HG02763 (cell line): ENCODE data around the gene LRRC4C.
"Not testable (repeated sequence)": the region's sequence is repeated elsewhere in the genome, so short reads cannot be mapped to it uniquely, and the experiment has no call there.

Source experiments
- ATAC-seq: cut with Tn5 transposase; IDR thresholded peaks from one replicate; pipeline ENCODE4 v1.9.1; 2021; ENCODE audit warnings: mild to moderate bottlenecking, moderate library complexity; ENCODE audit not compliant: unreplicated experiment

LRRC4C gene

DNA sequence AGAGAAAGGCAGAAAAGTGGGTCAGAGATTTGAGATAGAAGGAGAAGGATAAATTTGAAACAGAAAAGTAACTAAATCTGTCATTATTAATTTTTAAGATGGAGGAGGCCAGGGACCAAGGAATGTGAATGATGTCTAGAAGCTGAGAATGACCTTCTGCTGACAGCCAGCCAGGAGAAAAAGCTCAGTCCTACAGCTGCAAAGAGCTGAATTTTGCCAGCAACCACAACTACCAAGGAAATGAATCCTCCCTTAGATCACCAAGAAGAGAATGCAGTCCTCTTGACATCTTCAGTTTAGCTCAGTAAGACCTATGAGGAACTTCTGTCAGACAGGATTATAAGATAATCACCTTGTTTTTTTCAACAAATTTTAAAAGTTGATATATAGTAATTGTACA lies 538.2 kb downstream of the LRRC4C start:
- ATAC-seq = no peak

DNA sequence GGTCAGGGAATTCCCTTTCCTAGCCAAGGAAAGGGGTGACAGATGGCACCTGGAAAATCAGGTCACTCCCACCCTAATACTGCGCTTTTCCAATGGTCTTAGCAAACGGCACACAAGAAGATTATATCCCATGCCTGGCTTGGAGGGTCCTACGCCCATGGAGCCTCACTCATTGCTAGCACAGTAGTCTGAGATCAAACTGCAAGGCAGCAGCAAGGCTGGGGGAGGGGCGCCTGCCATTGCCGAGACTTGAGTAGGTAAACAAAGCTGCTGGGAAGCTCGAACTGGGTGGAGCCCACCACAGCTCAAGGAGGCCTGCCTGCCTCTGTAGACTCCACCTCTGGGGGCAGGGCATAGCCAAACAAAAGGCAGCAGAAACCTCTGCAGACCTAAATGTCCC lies 548.7 kb downstream of the LRRC4C start:
- not testable (repeated sequence) for ATAC-seq

DNA sequence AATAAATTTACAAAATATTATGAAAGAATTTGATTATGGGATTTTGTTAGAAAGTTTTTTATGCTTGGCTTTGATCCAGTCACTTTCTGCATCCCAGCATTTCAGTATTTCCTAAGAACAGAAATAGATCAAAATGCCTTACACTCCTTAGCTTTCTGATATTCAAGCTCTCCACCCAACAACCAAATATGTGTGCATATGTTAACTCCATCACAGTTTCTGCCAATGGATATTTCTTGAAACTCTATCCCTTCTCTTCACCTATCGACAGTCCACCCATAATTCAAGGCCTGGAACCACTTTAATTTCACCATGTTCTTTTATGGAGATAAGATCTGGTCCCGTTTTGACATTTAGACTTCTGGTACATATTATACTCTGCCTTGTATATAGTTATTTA lies 565.0 kb downstream of the LRRC4C start:
- no peak for ATAC-seq

DNA sequence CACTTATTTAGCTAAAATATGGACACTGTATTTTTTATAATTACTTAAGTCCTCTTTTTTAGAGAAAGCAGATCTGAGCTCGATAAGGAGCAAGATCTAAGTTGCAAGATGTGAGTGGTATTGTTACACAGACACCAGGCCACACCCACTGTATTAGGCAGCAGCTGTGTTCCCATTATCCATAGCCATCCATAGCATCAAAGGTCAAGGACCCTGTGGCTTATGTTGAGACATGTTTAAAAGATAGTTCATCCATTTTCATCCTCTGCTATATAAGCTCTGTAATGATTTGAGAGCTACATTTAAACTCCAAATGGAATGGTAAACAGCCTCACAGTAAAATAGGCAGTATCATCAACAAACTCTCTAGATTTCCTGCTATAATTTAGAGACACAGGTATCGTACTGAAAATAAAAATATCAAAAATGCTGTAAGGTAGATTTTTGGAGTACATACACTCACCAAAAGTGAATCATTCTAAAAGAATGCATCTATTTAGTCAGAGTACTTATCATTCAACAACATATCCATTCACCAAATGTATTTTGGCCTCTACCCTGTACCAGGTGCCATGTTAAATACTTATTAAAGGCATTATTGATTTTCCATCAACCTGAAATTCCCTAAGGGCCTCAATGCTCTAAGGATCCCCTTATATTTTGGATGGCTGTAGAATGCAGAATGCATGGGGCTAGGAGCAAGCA lies 574.0 kb downstream of the LRRC4C start:
- ATAC-seq = no peak

DNA sequence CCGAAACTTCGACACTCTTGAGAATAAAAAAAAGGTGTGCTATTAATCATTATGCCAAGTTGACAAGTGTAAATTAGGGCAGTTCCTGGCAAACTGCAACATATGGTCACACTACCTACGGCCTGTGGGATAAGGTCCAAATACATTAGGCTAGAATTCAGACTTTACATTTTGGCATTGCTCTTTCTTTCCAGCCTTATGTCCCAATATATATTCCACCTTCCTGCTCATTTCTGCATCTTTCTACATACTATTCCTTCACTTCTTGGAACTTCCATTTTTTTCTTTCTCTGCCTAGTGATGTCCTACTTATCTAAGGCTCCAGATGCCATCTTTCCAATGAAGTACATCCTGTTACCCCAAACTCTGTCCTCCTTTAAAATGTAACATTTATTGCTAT lies 577.2 kb downstream of the LRRC4C start:
- no peak for ATAC-seq

DNA sequence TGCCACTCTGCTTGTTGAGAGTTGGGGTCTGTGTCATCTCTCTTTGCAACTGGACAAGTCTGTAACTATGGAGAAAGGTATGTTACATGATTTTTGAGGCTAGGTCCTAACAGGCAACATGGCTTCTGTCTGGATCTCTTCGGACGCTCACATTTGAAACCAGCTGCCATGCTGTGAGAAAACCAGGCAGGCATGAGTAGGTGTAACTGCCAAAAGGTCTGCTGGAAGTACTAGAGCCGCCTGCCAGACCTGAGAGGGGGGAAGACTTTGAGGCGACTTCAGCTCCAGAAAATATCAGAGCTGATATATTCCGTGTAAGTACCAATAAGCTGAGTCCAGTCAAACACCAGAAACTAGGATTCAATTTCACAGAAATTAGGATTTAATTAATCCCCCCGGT lies 579.5 kb downstream of the LRRC4C start:
- no peak for ATAC-seq

DNA sequence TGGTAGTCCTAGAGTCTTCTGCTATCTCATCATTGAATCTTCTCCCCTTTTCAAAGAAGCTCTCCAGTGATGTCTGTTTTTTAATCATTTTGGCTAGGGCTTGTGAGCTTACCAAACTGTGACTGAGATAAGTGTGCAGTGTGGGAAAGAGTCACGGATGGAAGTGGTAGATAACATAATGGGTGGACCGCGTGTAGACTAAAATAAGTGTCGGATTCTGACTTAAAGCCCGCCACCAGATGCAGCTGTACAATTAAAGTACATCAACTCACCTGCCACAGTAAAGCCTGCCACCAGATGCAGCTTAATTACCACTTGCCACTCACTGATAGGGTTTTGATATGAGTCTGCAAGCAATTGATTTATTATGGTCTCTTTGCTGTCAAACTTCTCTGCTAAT lies 581.5 kb downstream of the LRRC4C start:
- no peak for ATAC-seq

DNA sequence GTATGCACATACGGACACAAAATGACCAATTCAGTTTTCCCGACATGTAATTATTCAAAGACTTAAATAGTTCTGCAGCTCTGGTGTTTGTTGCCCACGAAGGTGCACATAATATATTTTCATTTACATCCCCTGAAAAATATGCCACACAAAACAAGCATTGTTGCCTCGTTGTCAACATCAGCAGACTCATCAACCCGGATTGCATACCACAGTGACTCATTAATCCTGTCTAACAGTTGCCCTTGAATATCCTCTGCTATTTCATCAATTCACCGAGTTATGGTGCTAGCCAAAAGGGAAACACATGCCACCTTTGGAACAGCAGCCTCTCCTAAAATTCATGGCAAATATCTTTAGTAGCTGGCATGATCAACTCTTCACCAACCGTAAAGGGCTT lies 582.2 kb downstream of the LRRC4C start:
- no peak for ATAC-seq

DNA sequence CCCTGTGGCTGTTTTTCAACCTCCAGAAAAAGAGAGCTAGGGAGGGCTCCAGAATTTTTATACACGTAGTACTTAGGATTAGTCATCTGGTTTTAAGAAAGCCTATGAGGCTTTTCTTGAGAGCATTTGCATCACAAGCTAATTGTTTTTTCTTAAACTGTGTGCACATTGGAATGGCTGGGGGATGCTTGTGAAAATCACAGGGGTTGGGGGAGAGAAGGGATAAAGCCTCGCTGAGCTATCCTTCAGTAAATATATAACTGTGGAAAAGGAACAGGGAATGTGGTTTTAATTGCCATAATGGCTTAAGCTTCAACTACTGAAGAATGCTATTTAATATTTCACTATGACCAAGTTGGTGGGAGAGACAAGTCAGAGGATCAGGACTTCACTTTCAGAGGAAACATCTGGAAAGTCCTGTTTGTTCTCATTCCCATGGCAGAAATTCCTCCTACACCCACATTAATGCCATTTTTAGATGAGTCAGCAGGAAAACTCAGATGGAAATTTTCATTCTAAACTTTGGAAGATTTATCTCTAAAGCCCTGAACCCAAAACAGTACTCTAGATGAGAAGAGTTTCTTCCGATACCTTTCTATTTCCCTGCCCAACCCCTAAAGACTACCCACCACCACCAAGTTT lies 591.3 kb downstream of the LRRC4C start:
- no peak for ATAC-seq

DNA sequence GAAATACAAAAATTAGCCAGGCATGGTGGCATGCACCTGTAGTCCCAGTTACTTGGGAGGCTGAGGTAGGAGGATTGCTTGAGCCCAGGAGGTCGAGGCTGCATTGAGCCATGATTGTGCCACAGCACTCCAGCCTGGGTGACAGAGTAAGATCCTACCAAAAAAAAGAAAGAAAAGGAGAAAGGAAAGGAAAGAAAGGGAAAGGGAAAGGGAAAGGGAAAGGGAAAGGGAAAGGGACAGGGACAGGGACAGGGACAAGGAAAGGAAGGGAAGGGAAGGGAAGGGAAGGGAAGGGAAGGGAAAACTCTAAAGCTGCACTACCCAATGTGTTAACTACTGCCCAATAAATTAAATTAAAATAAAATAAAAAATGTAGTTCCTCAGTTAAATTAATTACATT lies 601.7 kb downstream of the LRRC4C start:
- ATAC-seq = not testable (repeated sequence)

DNA sequence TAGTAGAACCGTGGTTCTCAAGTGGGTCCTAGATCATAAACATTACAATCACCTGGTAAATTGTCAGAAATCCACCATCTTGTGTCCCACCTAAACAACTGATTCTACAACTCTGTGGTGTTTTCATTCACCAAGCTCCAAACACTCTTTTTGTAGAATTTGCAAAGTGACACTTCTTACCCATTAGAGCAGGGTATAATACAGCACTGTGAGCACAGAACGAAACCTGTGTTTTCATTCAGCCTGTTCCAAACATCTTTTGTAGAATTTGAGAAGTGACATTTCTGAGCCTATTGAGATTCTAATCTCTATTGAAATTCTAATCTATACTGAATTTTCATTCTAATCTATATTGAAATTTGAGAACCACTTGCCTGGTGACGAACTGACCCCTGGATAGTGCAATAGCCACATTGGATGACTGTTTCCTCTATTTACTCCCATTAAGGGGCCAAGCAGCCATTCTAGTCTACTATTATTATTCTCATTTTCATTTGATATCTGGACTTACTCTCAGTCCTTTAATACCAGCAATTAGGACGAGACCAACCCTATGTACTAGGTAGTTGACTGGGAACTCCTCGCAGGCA lies 616.6 kb downstream of the LRRC4C start:
- ATAC-seq = no peak

DNA sequence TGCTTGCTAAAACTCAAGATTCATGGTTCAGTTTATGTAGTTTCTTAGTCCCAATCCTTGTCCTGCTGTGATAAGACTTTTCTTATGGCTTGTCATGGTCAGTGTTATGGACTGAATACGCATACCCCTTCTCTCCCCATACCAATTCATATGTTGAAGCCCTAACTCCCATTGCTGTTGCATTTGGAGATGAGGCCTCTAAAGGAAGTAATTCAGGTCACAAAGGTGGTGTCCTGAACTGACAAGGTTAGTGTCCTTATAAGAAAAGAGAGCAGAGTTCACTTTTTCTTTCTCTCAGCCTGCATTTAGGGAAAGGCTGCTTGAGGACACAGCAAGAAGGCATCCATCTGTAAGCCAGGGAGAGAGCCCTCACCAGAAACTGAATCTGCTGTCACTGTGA lies 618.2 kb downstream of the LRRC4C start:
- no peak for ATAC-seq

DNA sequence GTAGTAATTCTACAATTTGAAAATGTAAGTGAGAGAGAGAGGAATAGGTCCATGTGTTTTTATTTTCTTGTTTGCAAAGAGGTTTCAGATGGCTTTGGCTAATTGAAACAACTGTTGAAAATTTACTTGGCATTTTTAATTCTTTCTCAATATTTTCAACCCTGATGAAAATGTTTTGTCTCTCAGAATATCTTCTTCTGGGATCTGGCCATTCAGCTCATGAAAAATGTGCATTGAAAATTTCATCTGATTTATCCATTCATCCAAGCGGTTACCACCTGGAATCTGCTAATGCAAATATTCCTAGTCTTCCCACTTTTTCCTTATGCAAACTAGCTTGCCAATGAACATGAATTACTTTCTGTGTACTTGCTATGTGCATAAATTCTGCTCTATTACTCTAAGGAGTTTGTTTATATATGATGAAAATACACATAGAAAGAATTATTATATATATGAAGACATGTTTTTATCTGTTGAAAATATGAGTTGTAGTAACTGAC lies 621.2 kb downstream of the LRRC4C start:
- ATAC-seq = no peak

DNA sequence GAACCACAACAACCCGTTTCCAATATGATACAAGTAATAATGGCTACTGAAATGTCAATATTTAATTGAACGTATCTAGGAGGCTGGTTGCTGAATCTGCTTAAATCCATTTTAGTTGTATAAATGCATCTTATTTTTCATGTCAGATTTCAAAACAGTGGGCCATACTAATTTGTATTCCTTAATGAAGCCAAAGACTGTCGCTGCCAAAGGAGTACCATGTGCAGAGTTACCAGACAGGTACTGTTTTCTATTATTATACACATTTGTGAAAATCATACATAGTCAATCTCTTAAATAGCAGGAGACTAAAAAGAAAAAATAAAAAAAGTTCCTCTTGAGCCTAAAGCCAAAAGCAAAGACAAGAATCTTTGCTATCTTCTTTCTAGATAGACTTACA lies 632.3 kb downstream of the LRRC4C start:
- no peak for ATAC-seq

DNA sequence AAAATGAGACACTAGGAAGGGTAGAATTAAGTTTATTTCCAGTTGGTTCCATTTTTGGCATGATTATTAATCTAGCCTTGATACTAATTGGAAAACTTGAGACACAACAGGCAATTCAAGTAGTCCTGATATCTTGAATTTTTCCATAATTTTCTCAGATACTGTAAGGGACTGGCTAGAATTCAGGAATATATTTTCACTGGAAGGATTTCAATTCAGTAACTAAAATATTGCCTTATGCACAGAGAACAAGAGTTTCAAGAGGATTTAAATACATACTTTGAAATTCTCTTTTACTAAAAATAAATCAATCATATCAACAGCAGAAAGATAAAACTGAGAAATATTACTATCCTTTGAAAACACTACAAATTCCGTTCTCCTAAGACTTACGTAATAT lies 632.9 kb downstream of the LRRC4C start:
- ATAC-seq = no peak

DNA sequence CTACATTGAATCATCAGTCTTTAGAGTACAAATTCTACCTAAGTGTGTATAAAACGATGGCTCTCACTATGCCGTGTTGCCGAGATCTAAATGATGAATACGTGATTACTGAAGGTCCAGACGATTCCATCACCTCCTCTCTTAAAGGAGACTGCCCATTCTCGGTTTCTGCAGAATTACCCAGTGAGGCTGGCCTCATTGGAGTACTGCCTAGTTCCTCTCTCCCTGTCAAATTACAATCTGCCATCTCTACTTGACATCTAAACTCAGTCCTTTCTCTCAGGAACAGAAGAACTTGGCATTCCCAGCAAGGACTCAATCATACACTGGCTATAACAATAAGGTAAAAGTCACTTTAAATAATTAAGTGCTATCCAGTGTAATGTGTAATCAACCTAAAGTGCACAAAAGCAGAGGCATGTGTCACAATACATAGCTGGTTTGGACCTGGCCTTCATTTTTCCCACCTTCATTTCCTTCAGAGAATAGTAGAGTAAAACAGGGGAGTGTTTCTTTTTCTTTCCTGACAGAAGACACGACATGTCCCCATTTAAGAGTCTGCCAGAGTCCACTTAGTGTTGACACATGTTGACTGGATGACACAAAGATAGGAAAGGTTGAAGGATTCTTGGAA lies 634.1 kb downstream of the LRRC4C start:
- no peak for ATAC-seq

DNA sequence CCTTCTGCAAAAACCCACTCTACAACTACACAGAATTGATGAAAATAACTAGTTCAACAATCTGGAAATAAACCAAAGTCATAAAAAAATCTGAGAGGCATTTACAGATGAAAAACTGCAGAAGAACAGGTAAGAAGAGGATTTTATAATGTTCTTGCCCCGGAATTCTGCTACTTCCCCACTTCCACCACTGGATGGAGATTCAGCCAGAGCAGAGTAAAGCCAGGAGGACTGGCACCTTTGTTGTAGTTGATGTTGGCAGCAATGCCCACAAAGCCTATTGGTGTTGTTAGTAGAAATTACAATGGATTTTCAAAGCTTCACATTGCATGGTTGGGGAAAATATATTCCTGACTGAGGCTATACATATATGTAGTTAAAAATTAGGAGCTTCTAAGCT lies 640.2 kb downstream of the LRRC4C start:
- no peak for ATAC-seq

DNA sequence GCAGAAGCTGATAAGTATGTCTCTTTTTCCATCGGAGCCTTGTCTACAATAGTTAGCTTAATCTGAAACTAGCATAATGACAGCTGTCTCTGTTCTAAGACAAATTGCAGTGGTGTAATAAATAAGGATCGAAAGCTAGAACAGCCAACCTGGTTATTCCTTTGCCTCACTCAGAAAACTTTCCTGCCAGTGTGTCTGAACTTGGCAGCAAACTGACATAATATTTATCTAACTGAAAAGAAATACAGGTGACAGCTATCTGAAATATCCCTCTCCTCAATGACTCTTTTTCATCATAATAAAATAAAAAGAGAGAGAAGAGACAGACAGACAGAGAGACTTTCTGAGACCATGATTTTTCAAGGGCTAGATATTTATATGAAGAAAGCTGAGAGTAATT lies 642.5 kb downstream of the LRRC4C start:
- no peak for ATAC-seq

DNA sequence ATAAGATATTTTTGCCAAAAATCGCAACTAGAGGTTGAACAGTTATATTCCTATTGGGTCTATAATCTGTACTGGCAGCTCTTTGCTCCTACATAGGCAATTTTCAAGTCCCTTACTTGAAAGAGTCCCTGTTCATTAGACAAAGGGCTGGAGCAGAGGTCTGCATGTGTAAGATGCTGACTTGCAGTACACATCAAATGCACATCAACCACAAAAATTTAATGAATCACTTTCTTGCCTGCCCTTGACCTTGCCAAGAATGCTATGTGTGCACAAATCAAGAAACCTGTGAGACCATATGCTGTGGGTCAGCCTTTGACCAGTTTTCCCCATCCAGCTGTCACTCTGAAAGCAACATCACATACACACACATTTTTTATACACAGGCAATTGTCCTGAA lies 661.5 kb downstream of the LRRC4C start:
- ATAC-seq = no peak

DNA sequence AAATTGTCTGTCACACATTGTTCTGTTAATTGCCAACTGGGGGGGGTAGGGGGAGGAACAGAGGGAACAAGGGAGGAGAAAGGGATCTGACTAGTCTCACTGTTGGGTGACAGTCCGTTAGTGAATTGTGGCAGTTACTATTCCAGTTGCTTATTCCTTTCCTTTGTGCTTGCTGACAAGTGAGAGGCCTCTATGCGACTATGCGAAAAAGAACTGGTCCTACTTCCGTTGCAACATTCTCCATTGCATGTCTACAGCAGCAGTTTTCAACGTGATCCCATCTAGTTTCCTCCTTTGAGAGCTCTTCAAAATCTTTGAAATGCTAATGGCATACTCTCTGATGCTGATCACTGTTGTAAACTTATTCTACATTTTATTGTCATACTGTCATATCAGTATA lies 672.2 kb downstream of the LRRC4C start:
- ATAC-seq = no peak

DNA sequence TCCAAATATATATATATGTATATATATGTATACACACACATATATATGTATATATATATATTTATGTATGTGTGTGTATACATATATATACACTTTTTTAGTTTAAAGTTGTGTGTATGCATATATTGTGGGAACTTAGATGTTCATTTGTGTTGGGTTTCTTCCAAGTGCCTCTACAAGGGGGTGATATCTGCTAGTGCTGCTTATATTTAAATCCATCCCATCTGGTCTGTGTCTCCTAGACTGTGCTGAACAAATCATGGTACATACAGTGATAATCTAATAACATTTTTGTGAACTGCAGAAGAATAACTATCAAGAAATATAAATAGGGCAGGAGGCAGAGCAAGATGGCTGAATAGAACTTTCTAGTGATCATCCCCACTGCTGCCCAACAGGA lies 696.4 kb downstream of the LRRC4C start:
- ATAC-seq = no peak

DNA sequence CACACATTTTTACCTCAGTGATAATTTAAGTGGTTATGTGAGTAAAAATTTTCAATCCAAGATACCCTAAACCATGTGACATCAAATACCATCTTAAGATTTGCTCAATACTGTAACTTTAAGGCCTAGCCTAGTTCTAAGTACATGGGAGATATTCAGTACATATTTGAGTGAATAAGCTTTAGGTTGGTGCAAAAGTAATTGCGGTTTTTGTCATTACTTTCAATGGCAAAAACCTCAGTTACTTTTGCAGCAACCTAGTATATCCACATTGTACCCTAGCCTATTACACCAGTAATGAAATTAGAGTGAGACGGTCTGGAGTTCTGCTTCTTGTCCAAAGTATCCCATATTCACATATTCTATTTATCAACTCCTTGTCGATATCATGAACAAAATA lies 700.1 kb downstream of the LRRC4C start:
- ATAC-seq = no peak
